H1 (cell line): Measurements from ENCODE around the gene NR2F2. TPM values are rescaled to one million over a fixed set of nuclear protein-coding genes. Genes with fewer than 3 reads are reported as not detected.
A peak's percentile ranks its signal among the peaks of the same experiment; 100 is the strongest.

Source experiments
- CTCF ChIA-PET: fragments of 300-600 bp; sonication (Branson Sonifier 250); formaldehyde crosslinking; loops from one replicate; lab custom pipeline; 2021; ENCODE audit not compliant: partially characterized antibody; lab: Charles Lee
- POLR2A ChIA-PET: fragments of 300-600 bp; sonication (Branson Sonifier 250); formaldehyde crosslinking; loops from one replicate; lab custom pipeline; 2021; ENCODE audit warnings: inconsistent platforms; ENCODE audit not compliant: partially characterized antibody; lab: Charles Lee
- DNase-seq, 2 experiments: peaks; one replicate each; pipeline versions ENCODE4 v3.0.0 to v3.0.0-alpha.2; 2010 to 2022; ENCODE audit warnings: low spot score in 2 of 2, low read depth in 1 of 2, mixed read lengths in 1 of 2
- FAIRE-seq: peaks from 2 replicates; lab custom pipeline; 2011; peaks lifted over from hg19 to GRCh38; lab: Jason Lieb, UNC
- H2AFZ ChIP-seq: 2 replicates; pipeline ENCODE4 v1.8.1; 2012; ENCODE audit warnings: low read length, inconsistent platforms
- H2AK5ac ChIP-seq: 2 replicates; pipeline ENCODE4 v1.6.1; 2013; ENCODE audit warnings: low read depth, low read length
- H2BK120ac ChIP-seq: replicated peaks from 2 replicates; pipeline ENCODE3; 2013; ENCODE audit warnings: low read depth, low read length, inconsistent platforms
- H2BK12ac ChIP-seq: 2 replicates; pipeline ENCODE4 v1.6.1; 2013; ENCODE audit warnings: low read depth, low read length
- H2BK15ac ChIP-seq: 2 replicates; pipeline ENCODE4 v1.6.1; 2013; ENCODE audit warnings: low read length
- H2BK20ac ChIP-seq: 2 replicates; pipeline ENCODE4 v1.6.1; 2013; ENCODE audit warnings: low read length
- H2BK5ac ChIP-seq: 2 replicates; pipeline ENCODE4 v1.6.1; 2013; ENCODE audit warnings: low read depth, low read length
- H3K14ac ChIP-seq: 2 replicates; pipeline ENCODE4 v1.6.1; 2013; ENCODE audit warnings: inconsistent platforms; ENCODE audit not compliant: insufficient read length
- H3K18ac ChIP-seq: 2 replicates; pipeline ENCODE4 v1.6.1; 2013; ENCODE audit warnings: low read length; ENCODE audit errors: extremely low read depth
- H3K23ac ChIP-seq: 2 replicates; pipeline ENCODE4 v1.6.1; 2013; ENCODE audit warnings: inconsistent platforms; ENCODE audit not compliant: insufficient read length
- H3K23me2 ChIP-seq: 2 replicates; pipeline ENCODE4 v1.6.1; 2013; ENCODE audit warnings: low read depth, low read length
- H3K27ac ChIP-seq: 2 replicates; pipeline ENCODE4 v1.6.1; 2011; ENCODE audit warnings: low read depth, low read length, inconsistent platforms
- H3K27me3 ChIP-seq, 4 experiments: replicated peaks in 1 of 4; 1 replicate in 1 of 4; 2 replicates in 3 of 4; pipeline versions ENCODE4 v1.6.1 to v1.8.1; 2011 to 2013; ENCODE audit warnings: low read length in 3 of 4, mild to moderate bottlenecking in 3 of 4, inconsistent platforms in 2 of 4, mixed read lengths in 2 of 4, moderate library complexity in 1 of 4; ENCODE audit not compliant: control insufficient read depth in 3 of 4, insufficient read depth in 3 of 4; ENCODE audit errors: extremely low read depth in 1 of 4
- H3K36me3 ChIP-seq, 4 experiments: 2 replicates each; pipeline versions ENCODE4 v1.6.1 to v1.8.1; 2011 to 2013; ENCODE audit warnings: mild to moderate bottlenecking in 4 of 4, low read length in 3 of 4, moderate library complexity in 2 of 4, control low read depth in 1 of 4, inconsistent platforms in 1 of 4; ENCODE audit not compliant: insufficient read depth in 4 of 4, control insufficient read depth in 2 of 4
- H3K4ac ChIP-seq: replicated peaks from 2 replicates; pipeline ENCODE3; 2013; ENCODE audit warnings: low read length, low read depth, mixed read lengths, inconsistent platforms; ENCODE audit not compliant: insufficient read length
- H3K4me1 ChIP-seq, 4 experiments: replicated peaks in 1 of 4; 1 replicate in 1 of 4; 2 replicates in 3 of 4; pipeline versions ENCODE4 v1.6.1 to v1.8.1; 2011 to 2013; ENCODE audit warnings: low read length in 3 of 4, inconsistent platforms in 2 of 4, mixed read lengths in 1 of 4; ENCODE audit not compliant: insufficient read depth in 4 of 4, control insufficient read depth in 3 of 4
- H3K4me2 ChIP-seq, 2 experiments: 2 replicates each; pipeline versions ENCODE4 v1.6.1 to v1.8.1; 2011 to 2013; ENCODE audit warnings: low read depth in 2 of 2, low read length in 2 of 2, control low read depth in 1 of 2, inconsistent platforms in 1 of 2, mild to moderate bottlenecking in 1 of 2; ENCODE audit not compliant: insufficient read depth in 1 of 2
- H3K4me3 ChIP-seq, 4 experiments: fragments of 200-600, 300-600 bp in 1 of 4; sonication (generic), shearing (Covaris generic), sonication (Bioruptor Twin) in 1 of 4; 2 replicates each; pipeline versions ENCODE4 v1.5.1 to v1.8.1; 2011 to 2016; ENCODE audit warnings: low read length in 4 of 4, low read depth in 3 of 4, control low read depth in 2 of 4, inconsistent platforms in 2 of 4, mild to moderate bottlenecking in 2 of 4, mixed read lengths in 1 of 4, moderate library complexity in 1 of 4; ENCODE audit not compliant: insufficient read depth in 2 of 4; ENCODE audit errors: extremely low read depth in 1 of 4
- H3K56ac ChIP-seq: replicated peaks from 2 replicates; pipeline ENCODE3; 2013; ENCODE audit warnings: low read depth, mild to moderate bottlenecking, mixed read lengths, low read length, inconsistent platforms; ENCODE audit not compliant: insufficient read length
- H3K79me1 ChIP-seq: 2 replicates; pipeline ENCODE4 v1.6.1; 2013; ENCODE audit warnings: low read depth, low read length, control low read depth
- H3K79me2 ChIP-seq, 2 experiments: 2 replicates each; pipeline versions ENCODE4 v1.6.1 to v1.8.1; 2012 to 2013; ENCODE audit warnings: low read length in 2 of 2, mild to moderate bottlenecking in 2 of 2, inconsistent platforms in 1 of 2; ENCODE audit not compliant: insufficient read depth in 2 of 2, control insufficient read depth in 1 of 2
- H3K9ac ChIP-seq, 4 experiments: replicated peaks in 1 of 4; 1 replicate in 1 of 4; 2 replicates in 3 of 4; pipeline versions ENCODE4 v1.6.1 to v1.8.1; 2011 to 2013; ENCODE audit warnings: low read depth in 3 of 4, low read length in 3 of 4, control low read depth in 2 of 4, mild to moderate bottlenecking in 2 of 4, moderate library complexity in 2 of 4, inconsistent platforms in 1 of 4; ENCODE audit errors: extremely low read depth in 1 of 4
- H3K9me3 ChIP-seq, 2 experiments: 2 replicates each; pipeline versions ENCODE4 v1.6.1 to v1.8.1; 2012 to 2013; ENCODE audit warnings: mild to moderate bottlenecking in 2 of 2, moderate library complexity in 2 of 2, control low read depth in 1 of 2, inconsistent platforms in 1 of 2, low read depth in 1 of 2, low read length in 1 of 2, mixed read lengths in 1 of 2; ENCODE audit not compliant: insufficient read depth in 2 of 2
- H4K20me1 ChIP-seq, 2 experiments: replicated peaks in 1 of 2; 2 replicates each; pipeline versions ENCODE3 to v1.8.1; 2011 to 2013; ENCODE audit warnings: inconsistent platforms in 2 of 2, low read length in 2 of 2, mild to moderate bottlenecking in 1 of 2; ENCODE audit not compliant: insufficient read depth in 2 of 2, control insufficient read depth in 1 of 2
- H4K5ac ChIP-seq: 2 replicates; pipeline ENCODE4 v1.6.1; 2013; ENCODE audit warnings: low read length, low read depth, mixed read lengths, inconsistent platforms; ENCODE audit not compliant: insufficient read length
- H4K8ac ChIP-seq: 2 replicates; pipeline ENCODE4 v1.8.0; 2013; ENCODE audit warnings: mild to moderate bottlenecking, moderate library complexity, low read length, inconsistent platforms; ENCODE audit not compliant: insufficient read depth; ENCODE audit errors: extremely low read depth
- H4K91ac ChIP-seq: replicated peaks from 2 replicates; pipeline ENCODE3; 2013; ENCODE audit warnings: low read length, mixed read lengths, inconsistent platforms; ENCODE audit not compliant: insufficient read length
- ATF3 ChIP-seq: IDR thresholded peaks from 2 replicates; pipeline ENCODE4 v1.6.1; 2011; ENCODE audit warnings: low read depth, mild to moderate bottlenecking, low read length; ENCODE audit not compliant: insufficient read depth
- BCL11A ChIP-seq, 2 experiments: IDR thresholded peaks; one replicate each; pipeline ENCODE4 v1.6.1; 2011; ENCODE audit warnings: low read depth in 2 of 2, low read length in 2 of 2, mild to moderate bottlenecking in 2 of 2
- CBX8 ChIP-seq: fragments of 300-800, 300-1000 bp; sonication (generic); IDR thresholded peaks from 2 replicates; pipeline ENCODE4 v1.7.1; 2016; ENCODE audit warnings: low read depth, low read length, borderline replicate concordance
- CREB1 ChIP-seq: IDR thresholded peaks from 2 replicates; pipeline ENCODE4 v1.6.1; 2012; ENCODE audit warnings: inconsistent platforms
- EP300 ChIP-seq, 2 experiments: IDR thresholded peaks; 1 replicate in 1 of 2; 2 replicates in 1 of 2; pipeline ENCODE4 v1.6.1; 2011 to 2012; ENCODE audit warnings: low read depth in 2 of 2, low read length in 2 of 2, mild to moderate bottlenecking in 2 of 2, borderline replicate concordance in 1 of 2, inconsistent platforms in 1 of 2, moderate library complexity in 1 of 2
- RXRA ChIP-seq: IDR thresholded peaks from 2 replicates; pipeline ENCODE4 v1.6.1; 2011; ENCODE audit warnings: low read depth, mild to moderate bottlenecking, low read length, moderate library complexity; ENCODE audit not compliant: insufficient read depth
- SIX5 ChIP-seq: IDR thresholded peaks from 2 replicates; pipeline ENCODE4 v1.6.1; 2011; ENCODE audit warnings: mild to moderate bottlenecking, low read depth, low read length
- TBP ChIP-seq: IDR thresholded peaks from 2 replicates; pipeline ENCODE4 v1.6.1; 2011; ENCODE audit warnings: low read depth, low read length, improper control_type of control experiment
- TEAD4 ChIP-seq: IDR thresholded peaks from 2 replicates; pipeline ENCODE4 v1.6.1; 2012; ENCODE audit warnings: low read depth, low read length, inconsistent platforms, mixed read lengths
- ZNF274 ChIP-seq: IDR thresholded peaks from 2 replicates; pipeline ENCODE4 v1.7.0; 2012; ENCODE audit warnings: low read length, borderline replicate concordance; ENCODE audit errors: extremely low read depth
- WGBS, 2 experiments: shearing (Covaris generic) in 1 of 2; methylation state at CpG; one replicate each; pipeline versions ENCODE4 v1.1.6 to v1.1.7; 2013 to 2015; ENCODE audit warnings: low lambda C conversion rate in 2 of 2, mixed read lengths in 2 of 2, inconsistent platforms in 1 of 2, low coverage in 1 of 2, missing lambda C conversion rate in 1 of 2; ENCODE audit not compliant: insufficient replicate concordance in 2 of 2, insufficient coverage in 1 of 2, insufficient read length in 1 of 2; ENCODE audit errors: extremely low coverage in 1 of 2, missing lambda C conversion rate in 1 of 2; 5-methylcytosine and 5-hydroxymethylcytosine counted together
- polyA plus RNA-seq, 7 experiments: library from polyadenylated mRNA; depleted of rRNA in 3 of 7; stranded (reverse) in 5 of 7; unstranded in 2 of 7; fragments of >200 nt in 5 of 7; fragments of 200-250 nt in 2 of 7; gene quantifications; 1 replicate in 5 of 7; 2 replicates in 1 of 7; 4 replicates in 1 of 7; pipeline versions ENCODE4 v1.2.1 to v1.2.3, GENCODE V29; 2011 to 2013; ENCODE audit warnings: missing spikeins in 2 of 7, mixed read lengths in 2 of 7
- total RNA-seq: library from RNA; stranded (reverse); fragmentation: NEBNext Ultra II Directional; extraction: Animal tissue kit (Norgen Biotek cat#: 25700); gene quantifications from 2 replicates; pipeline ENCODE4 v1.2.1, GENCODE V29; 2021

The NR2F2 gene
- total and polyA plus RNA-seq, 2 of the 8 experiments (the other 6 are each of a cell fraction or from before 2014, with no cell fraction given), result 0.03 TPM; not detected in 1

- H3K4me3 ChIP-seq, result peak overlapping the region; percentile 46 to 70 (median 53)
- H3K23me2 ChIP-seq, result peaks cover 13% of the 10 kb centered on the region; the same call in 1 of the 2 replicates
- POLR2A ChIA-PET, result interaction anchor here (1.0 to 1.8 kb wide), 5 partner anchors 8 to 21 kb away, joined by 3 to 6 read pairs (median 4); partner anchors contain the start of gene NR2F2
- H3K27ac ChIP-seq, result no peak overlapping the region
- H3K18ac ChIP-seq, result no peak overlapping the region; the same call in 1 of the 2 replicates
- no peak overlapping the region for H4K5ac ChIP-seq
- no peak overlapping the region for H3K56ac ChIP-seq
- H3K79me2 ChIP-seq, result no peaks in the 10 kb centered on the region
- FAIRE-seq (no peak), DNase-seq (peak in 1 of 2 experiments; percentile 82)
- H2BK12ac ChIP-seq, result no peak overlapping the region
- no peak overlapping the region for H2AK5ac ChIP-seq
- H3K9me3 ChIP-seq, result no peaks in the 10 kb centered on the region
- WGBS, 2 experiments, result 0% methylated on average over 18 of the region's 63 CpGs; no CpG with 5 or more reads in 1 of the 2 experiments
- no peak overlapping the region for H2BK20ac ChIP-seq
- H3K23ac ChIP-seq, result no peak overlapping the region
- H2AFZ ChIP-seq, result no peak overlapping the region
- peaks cover 54 to 92% (median 79%) of the 10 kb centered on the region in 4 experiments for H3K27me3 ChIP-seq
- peaks cover 25 to 41% (median 26%) of the 10 kb centered on the region in 4 experiments for H3K4me1 ChIP-seq
- peaks cover 0 to 5% of the 10 kb centered on the region in 2 experiments for H4K20me1 ChIP-seq
- no peak overlapping the region for H2BK120ac ChIP-seq
- no peak overlapping the region; the same call in 1 of the 2 replicates for H4K8ac ChIP-seq
- no peak overlapping the region for H2BK5ac ChIP-seq
- peak overlapping the region; percentile 83 to 85 for H3K4me2 ChIP-seq
- H2BK15ac ChIP-seq, result no peak overlapping the region
- H3K9ac ChIP-seq, result no peak overlapping the region
- no peak overlapping the region for H3K14ac ChIP-seq
- H3K79me1 ChIP-seq, result no peaks in the 10 kb centered on the region
- H3K4ac ChIP-seq, result no peak overlapping the region
- H3K36me3 ChIP-seq, result no peaks in the 10 kb centered on the region; a peak in 1 of 8 replicates
- CTCF ChIA-PET, result interaction anchor here (0.5 to 5.8 kb wide), 6 partner anchors 8 to 117 kb away, joined by 3 to 59 read pairs (median 4); partner anchors contain the start of gene NR2F2
- H4K91ac ChIP-seq, result no peak overlapping the region
- no peak for TF ChIP-seq TBP
- TF ChIP-seq CBX8, result no peak
- TF ChIP-seq RXRA, result no peak
- TF ChIP-seq SIX5, result no peak
- TF ChIP-seq CREB1, result no peak
- peak; percentile 54; the same call in 1 of the 2 replicates for TF ChIP-seq TEAD4
- no peak for TF ChIP-seq BCL11A (IDR thresholded peaks at IDR 0.05; ENCODE audit: low read depth in 2 of 2, low read length in 2 of 2)
- no peak for TF ChIP-seq ZNF274
- no peak for TF ChIP-seq ATF3
- no peak for TF ChIP-seq EP300 (IDR thresholded peaks at IDR 0.05; ENCODE audit: borderline replicate concordance in 1 of 2, low read depth in 2 of 2, low read length in 2 of 2)
These were observed 10.4 kb downstream of the NR2F2 start for GRCh38 chr15:96340598-96341512.
